H9 (cell line): ENCODE data around the gene EBF4. TPM values are rescaled to one million over a fixed set of nuclear protein-coding genes. Genes with fewer than 3 reads are reported as not detected.
A peak's percentile ranks its signal among the peaks of the same experiment; 100 is the strongest.

ENCODE experiments used
- DNase-seq: peaks from one replicate; pipeline ENCODE4 v3.0.0-alpha.2; 2017
- H2AFZ ChIP-seq: one replicate; pipeline ENCODE4 v1.6.1; 2013; ENCODE audit warnings: mild to moderate bottlenecking, low read length, control low read depth, moderate library complexity
- H2AK5ac ChIP-seq: 2 replicates; pipeline ENCODE4 v1.6.1; 2013; ENCODE audit warnings: low read length, control low read depth, mixed read lengths; ENCODE audit not compliant: insufficient read length
- H2BK120ac ChIP-seq: one replicate; pipeline ENCODE4 v1.6.1; 2013; ENCODE audit warnings: low read depth, mild to moderate bottlenecking, low read length, control low read depth, inconsistent platforms; ENCODE audit not compliant: poor library complexity, severe bottlenecking
- H2BK12ac ChIP-seq: 2 replicates; pipeline ENCODE4 v1.6.1; 2013; ENCODE audit warnings: low read length, control low read depth, mixed read lengths, low read depth; ENCODE audit not compliant: insufficient read length
- H2BK15ac ChIP-seq: 2 replicates; pipeline ENCODE4 v1.6.1; 2013; ENCODE audit warnings: low read depth, low read length, control low read depth
- H2BK20ac ChIP-seq: one replicate; pipeline ENCODE4 v1.6.1; 2013; ENCODE audit warnings: low read depth, mild to moderate bottlenecking, low read length, control low read depth, inconsistent platforms; ENCODE audit not compliant: poor library complexity, severe bottlenecking
- H2BK5ac ChIP-seq: 2 replicates; pipeline ENCODE4 v1.6.1; 2013; ENCODE audit warnings: low read length, control low read depth, mixed read lengths; ENCODE audit not compliant: insufficient read length
- H3K14ac ChIP-seq: 2 replicates; pipeline ENCODE4 v1.6.1; 2013; ENCODE audit warnings: low read length, control low read depth; ENCODE audit not compliant: insufficient read depth
- H3K18ac ChIP-seq: 2 replicates; pipeline ENCODE4 v1.6.1; 2013; ENCODE audit warnings: low read depth, mild to moderate bottlenecking, mixed read lengths, low read length, control low read depth; ENCODE audit not compliant: insufficient read length
- H3K23ac ChIP-seq: 2 replicates; pipeline ENCODE4 v1.6.1; 2013; ENCODE audit warnings: low read length, control low read depth, mixed read lengths, low read depth; ENCODE audit not compliant: insufficient read length
- H3K23me2 ChIP-seq: 2 replicates; pipeline ENCODE4 v1.6.1; 2013; ENCODE audit warnings: low read depth, mild to moderate bottlenecking, mixed read lengths, low read length, control low read depth; ENCODE audit not compliant: insufficient read length, poor library complexity, severe bottlenecking
- H3K27ac ChIP-seq: 2 replicates; pipeline ENCODE4 v1.5.1; 2013; ENCODE audit warnings: low read length, control low read depth, mixed read lengths, low read depth; ENCODE audit not compliant: insufficient read length
- H3K27me3 ChIP-seq: 2 replicates; pipeline ENCODE4 v1.6.1; 2013; ENCODE audit warnings: low read length, control low read depth, inconsistent platforms; ENCODE audit not compliant: insufficient read depth
- H3K4ac ChIP-seq: 2 replicates; pipeline ENCODE4 v1.6.1; 2013; ENCODE audit warnings: low read depth, mild to moderate bottlenecking, control low read depth, inconsistent platforms, low read length, moderate library complexity
- H3K4me1 ChIP-seq: 2 replicates; pipeline ENCODE4 v1.6.1; 2013; ENCODE audit warnings: low read length, control low read depth, inconsistent platforms; ENCODE audit not compliant: insufficient read depth
- H3K4me2 ChIP-seq: 2 replicates; pipeline ENCODE4 v1.6.1; 2013; ENCODE audit warnings: low read length, control low read depth, mixed read lengths; ENCODE audit not compliant: insufficient read length, insufficient read depth
- H3K56ac ChIP-seq: 2 replicates; pipeline ENCODE4 v1.6.1; 2013; ENCODE audit warnings: low read depth, mild to moderate bottlenecking, mixed read lengths, low read length, control low read depth; ENCODE audit not compliant: insufficient read length
- H3K79me1 ChIP-seq: 2 replicates; pipeline ENCODE4 v1.6.1; 2013; ENCODE audit warnings: low read depth, mild to moderate bottlenecking, moderate library complexity, low read length, control low read depth, inconsistent platforms; ENCODE audit not compliant: insufficient read depth, poor library complexity, severe bottlenecking
- H3K79me2 ChIP-seq: 2 replicates; pipeline ENCODE4 v1.6.1; 2013; ENCODE audit warnings: low read length, control low read depth, inconsistent platforms; ENCODE audit not compliant: insufficient read depth
- H3K9ac ChIP-seq: 2 replicates; pipeline ENCODE4 v1.6.1; 2013; ENCODE audit warnings: low read length, control low read depth, mixed read lengths; ENCODE audit not compliant: insufficient read length; ENCODE audit errors: extremely low read depth
- H3K9me3 ChIP-seq: one replicate; pipeline ENCODE4 v1.6.1; 2013; ENCODE audit warnings: low read depth, low read length, inconsistent platforms; ENCODE audit not compliant: control insufficient read depth
- H3T11ph ChIP-seq: one replicate; pipeline ENCODE4 v1.6.1; 2013; ENCODE audit warnings: mild to moderate bottlenecking, low read length, control low read depth, inconsistent platforms
- H4K20me1 ChIP-seq: one replicate; pipeline ENCODE4 v1.6.1; 2013; ENCODE audit not compliant: control insufficient read depth, insufficient read length, insufficient read depth
- H4K5ac ChIP-seq: 2 replicates; pipeline ENCODE4 v1.6.1; 2013; ENCODE audit warnings: low read depth, mild to moderate bottlenecking, mixed read lengths, low read length, control low read depth; ENCODE audit not compliant: insufficient read length
- H4K8ac ChIP-seq: replicated peaks from 2 replicates; pipeline ENCODE4 v1.6.1; 2013; ENCODE audit warnings: low read length, control low read depth, mixed read lengths, low read depth; ENCODE audit not compliant: insufficient read length
- H4K91ac ChIP-seq: 2 replicates; pipeline ENCODE4 v1.6.1; 2013; ENCODE audit warnings: low read depth, mild to moderate bottlenecking, moderate library complexity, mixed read lengths, low read length, control low read depth; ENCODE audit not compliant: insufficient read length
- H3K27ac Mint-ChIP-seq, 3 experiments: 2 replicates in 2 of 3; 3 replicates in 1 of 3; pipeline ENCODE4 v1.8.0; 2020 to 2021; ENCODE audit warnings: mixed read lengths in 3 of 3, mild to moderate bottlenecking in 1 of 3, moderate library complexity in 1 of 3
- H3K27me3 Mint-ChIP-seq: 2 replicates; pipeline ENCODE4 v1.8.0; 2021; ENCODE audit warnings: low read depth, mild to moderate bottlenecking, moderate library complexity, mixed read lengths
- H3K36me3 Mint-ChIP-seq, 3 experiments: 2 replicates in 2 of 3; 3 replicates in 1 of 3; pipeline ENCODE4 v1.8.0; 2020 to 2021; ENCODE audit warnings: low read depth in 3 of 3, mixed read lengths in 3 of 3; ENCODE audit not compliant: insufficient read depth in 1 of 3
- H3K4me1 Mint-ChIP-seq, 2 experiments: 2 replicates each; pipeline ENCODE4 v1.8.0; 2020; ENCODE audit warnings: mixed read lengths in 2 of 2
- H3K4me3 Mint-ChIP-seq, 2 experiments: 2 replicates in 1 of 2; 3 replicates in 1 of 2; pipeline ENCODE4 v1.8.0; 2020 to 2021; ENCODE audit warnings: mild to moderate bottlenecking in 2 of 2, mixed read lengths in 2 of 2, moderate library complexity in 1 of 2
- H3K9me3 Mint-ChIP-seq, 2 experiments: 2 replicates in 1 of 2; 3 replicates in 1 of 2; pipeline ENCODE4 v1.8.0; 2020; ENCODE audit warnings: mild to moderate bottlenecking in 2 of 2, mixed read lengths in 2 of 2, moderate library complexity in 1 of 2
- WGBS: extraction: QIAGEN DNeasy Blood & Tissue Kit; methylation state at CpG from one replicate; pipeline ENCODE4 v1.1.7; 2013; ENCODE audit warnings: missing lambda C conversion rate, low lambda C conversion rate, mixed read lengths; ENCODE audit not compliant: insufficient read length; ENCODE audit errors: extremely low coverage; 5-methylcytosine and 5-hydroxymethylcytosine counted together
- total RNA-seq: library from RNA; stranded (reverse); gene quantifications from 2 replicates; pipeline ENCODE4 v1.2.1, GENCODE V29; 2021
- TF ChIP-seq, protein P1 (sequence below): fragments of 200-600 bp; sonication (generic); conservative IDR thresholded peaks from 3 replicates; pipeline ENCODE4 v1.8.0; 2021; ENCODE audit warnings: antibody characterized with exemption, mild to moderate bottlenecking

EBF4 gene
- total RNA-seq, 1 experiment from 2014 or later: 3.9 TPM

DNA sequence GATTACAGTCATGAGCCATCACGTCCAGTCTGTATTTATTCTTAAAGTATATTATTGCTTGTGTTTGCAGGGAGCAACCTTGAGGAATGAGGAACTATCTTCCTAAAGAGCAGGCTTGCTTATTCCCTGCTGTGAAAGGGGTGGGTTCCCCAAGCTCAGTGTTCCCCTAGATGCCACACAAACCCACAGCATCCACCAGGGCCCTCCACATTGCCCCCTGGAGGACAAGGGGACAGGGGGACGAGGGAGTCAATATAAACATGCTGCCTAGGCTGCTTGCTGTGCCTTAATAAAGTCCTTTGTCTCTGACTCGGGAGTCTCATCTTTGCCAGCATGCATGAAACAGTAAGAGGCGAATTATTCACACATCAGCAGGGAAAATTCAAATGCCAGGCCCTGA, 20.6 kb upstream of the EBF4 start:
- no peak overlapping the region for H3K14ac ChIP-seq
- no peak overlapping the region for H2BK120ac ChIP-seq
- no peak overlapping the region for H3K27ac ChIP-seq
- H3K4me1 ChIP-seq: no peaks in the 10 kb centered on the region
- no peak overlapping the region for H4K8ac ChIP-seq
- H3K27me3 ChIP-seq: no peaks in the 10 kb centered on the region
- no peak overlapping the region for H3K18ac ChIP-seq
- no peak overlapping the region for H3K23ac ChIP-seq
- DNase-seq: no peak
- H3K27ac Mint-ChIP-seq: no peak overlapping the region
- H3K79me2 ChIP-seq: no peaks in the 10 kb centered on the region
- no peak overlapping the region for H3K4me3 Mint-ChIP-seq
- no peak overlapping the region for H2BK12ac ChIP-seq
- no peak overlapping the region for H3K56ac ChIP-seq
- no peak overlapping the region for H2AFZ ChIP-seq
- H2AK5ac ChIP-seq: no peak overlapping the region
- H2BK5ac ChIP-seq: no peak overlapping the region
- no peak overlapping the region for H2BK20ac ChIP-seq
- WGBS: no CpG with 5 or more reads among the region's 4 CpGs
- no peak overlapping the region for H3K9ac ChIP-seq
- H3K27me3 Mint-ChIP-seq: peaks cover 54% of the 10 kb centered on the region
- no peaks in the 10 kb centered on the region for H4K20me1 ChIP-seq
- no peak overlapping the region for H3T11ph ChIP-seq
- TF ChIP-seq, protein P1, sequence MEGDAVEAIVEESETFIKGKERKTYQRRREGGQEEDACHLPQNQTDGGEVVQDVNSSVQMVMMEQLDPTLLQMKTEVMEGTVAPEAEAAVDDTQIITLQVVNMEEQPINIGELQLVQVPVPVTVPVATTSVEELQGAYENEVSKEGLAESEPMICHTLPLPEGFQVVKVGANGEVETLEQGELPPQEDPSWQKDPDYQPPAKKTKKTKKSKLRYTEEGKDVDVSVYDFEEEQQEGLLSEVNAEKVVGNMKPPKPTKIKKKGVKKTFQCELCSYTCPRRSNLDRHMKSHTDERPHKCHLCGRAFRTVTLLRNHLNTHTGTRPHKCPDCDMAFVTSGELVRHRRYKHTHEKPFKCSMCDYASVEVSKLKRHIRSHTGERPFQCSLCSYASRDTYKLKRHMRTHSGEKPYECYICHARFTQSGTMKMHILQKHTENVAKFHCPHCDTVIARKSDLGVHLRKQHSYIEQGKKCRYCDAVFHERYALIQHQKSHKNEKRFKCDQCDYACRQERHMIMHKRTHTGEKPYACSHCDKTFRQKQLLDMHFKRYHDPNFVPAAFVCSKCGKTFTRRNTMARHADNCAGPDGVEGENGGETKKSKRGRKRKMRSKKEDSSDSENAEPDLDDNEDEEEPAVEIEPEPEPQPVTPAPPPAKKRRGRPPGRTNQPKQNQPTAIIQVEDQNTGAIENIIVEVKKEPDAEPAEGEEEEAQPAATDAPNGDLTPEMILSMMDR: peak; percentile 65
- H3K79me1 ChIP-seq: no peaks in the 10 kb centered on the region
- H4K5ac ChIP-seq: no peak overlapping the region
- H3K4me1 Mint-ChIP-seq: peaks cover 0 to 4% of the 10 kb centered on the region in 2 experiments; a peak in 2 of 4 replicates
- H3K36me3 Mint-ChIP-seq: no peaks in the 10 kb centered on the region
- no peak overlapping the region for H3K4ac ChIP-seq
- H3K4me2 ChIP-seq: no peak overlapping the region
- H2BK15ac ChIP-seq: no peak overlapping the region
- no peaks in the 10 kb centered on the region for H3K23me2 ChIP-seq
- no peaks in the 10 kb centered on the region for H3K9me3 ChIP-seq
- H3K9me3 Mint-ChIP-seq: no peaks in the 10 kb centered on the region
- no peak overlapping the region for H4K91ac ChIP-seq
